ENCODE results near the gene ACVR1C.
A peak's percentile ranks its signal among the peaks of the same experiment; 100 is the strongest.

Gene ACVR1C

GRCh38 chr2:157492189-157492773 is 136.4 kb downstream of the ACVR1C start:
- DNase-seq, result peak; percentile 23 to 61

DNA sequence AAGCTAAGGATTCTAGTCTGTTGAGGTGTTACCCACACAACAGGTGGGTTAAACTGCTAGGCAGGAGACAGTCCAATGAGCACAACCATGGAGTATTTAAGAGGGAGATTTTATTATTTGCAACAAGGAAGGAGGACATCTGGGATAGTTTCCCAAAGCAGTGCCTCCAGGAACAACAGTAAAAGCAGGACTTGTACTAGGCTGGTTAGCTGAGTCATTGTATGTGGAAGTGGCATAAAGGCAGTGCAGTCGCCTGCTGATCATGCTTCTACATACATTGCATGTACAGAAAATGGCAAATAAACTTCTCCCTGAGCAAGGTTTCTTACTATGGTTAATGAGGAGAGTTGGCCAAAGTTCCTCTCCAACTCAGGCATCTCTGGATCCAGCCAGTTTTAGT is 138.7 kb downstream of the ACVR1C start:
- DNase-seq, result peak in 1 of 2 donors; percentile 32

DNA sequence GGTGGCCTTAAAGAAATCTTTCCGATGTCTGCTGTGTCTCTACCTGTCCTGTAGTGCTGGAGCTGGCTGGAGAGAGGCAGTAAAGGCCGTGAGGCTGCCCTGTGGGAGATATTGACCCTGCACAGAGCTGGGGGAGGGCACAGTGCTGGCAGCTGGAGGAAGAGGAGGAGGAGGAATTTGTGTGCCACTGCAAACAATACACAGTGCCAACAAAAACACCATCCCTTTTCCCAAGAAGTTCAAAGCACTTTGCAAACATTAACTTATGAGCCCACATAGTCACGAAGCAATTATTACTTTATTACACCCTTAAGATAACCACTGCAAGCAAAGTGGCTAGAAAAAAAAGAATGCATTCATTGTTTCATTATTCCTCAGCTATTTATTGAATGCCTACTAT is 139.8 kb downstream of the ACVR1C start:
- DNase-seq, result no peak

- DNase-seq, result no peak
Observed at GRCh38 chr2:157487747-157488146, 140.9 kb downstream of the ACVR1C start.

DNA sequence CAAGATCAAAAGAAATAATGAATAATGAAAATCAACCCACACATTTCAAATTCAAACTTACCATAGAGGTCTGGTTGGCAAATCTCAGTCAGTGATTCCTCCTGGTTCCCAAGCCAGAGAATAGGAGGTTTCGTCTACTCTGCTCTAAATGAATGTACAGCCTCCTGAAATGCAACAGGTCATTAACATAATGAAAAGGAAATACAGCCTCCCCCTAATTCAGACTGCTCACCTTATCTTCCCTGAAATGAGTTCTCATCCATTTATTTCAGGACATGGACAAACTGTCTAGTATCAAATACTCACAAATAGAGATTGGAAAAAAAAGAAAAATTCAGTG is 141.4 kb downstream of the ACVR1C start:
- no peak for DNase-seq

GRCh38 chr2:157486596-157487270 is 141.9 kb downstream of the ACVR1C start:
- DNase-seq, result no peak

DNA sequence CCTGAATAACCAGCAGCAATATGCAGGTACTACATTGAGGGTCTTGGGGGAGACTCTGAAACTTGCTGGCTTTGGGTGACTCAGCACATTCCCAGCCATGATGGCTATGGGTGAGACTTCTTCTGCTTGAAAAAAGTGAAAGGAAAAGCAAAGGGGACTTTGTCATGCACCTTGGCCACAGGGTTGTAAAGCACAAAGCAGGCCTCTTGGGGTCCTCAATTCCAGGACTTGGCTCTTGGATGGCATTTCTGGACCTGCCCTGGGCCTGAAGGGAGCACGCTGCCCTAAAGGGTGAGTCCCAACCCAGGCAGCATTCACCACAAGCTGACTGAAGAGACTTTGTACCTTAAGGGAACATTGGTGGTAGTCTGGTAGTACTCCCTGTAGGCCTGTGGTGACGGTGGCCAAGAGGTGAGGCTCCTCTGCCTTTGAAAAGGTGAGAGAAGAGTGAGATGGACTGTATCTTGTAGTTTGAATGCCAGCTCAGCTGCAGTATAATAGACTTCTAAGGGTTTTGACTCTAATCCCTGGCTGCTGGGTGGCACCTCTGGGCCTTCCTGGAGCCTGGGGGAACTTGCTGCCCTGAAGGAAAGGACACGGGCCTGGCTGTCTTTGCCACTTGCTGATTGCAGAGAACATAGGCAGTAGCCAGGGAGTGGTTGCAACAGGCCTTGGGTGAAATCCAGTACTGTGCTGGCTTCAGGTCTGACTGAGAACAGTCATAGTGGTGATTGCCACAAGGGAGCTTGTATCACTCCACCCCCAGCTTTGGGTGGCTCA is 148.3 kb downstream of the ACVR1C start:
- peak in 1 of 2 donors; percentile 38 for DNase-seq

DNA sequence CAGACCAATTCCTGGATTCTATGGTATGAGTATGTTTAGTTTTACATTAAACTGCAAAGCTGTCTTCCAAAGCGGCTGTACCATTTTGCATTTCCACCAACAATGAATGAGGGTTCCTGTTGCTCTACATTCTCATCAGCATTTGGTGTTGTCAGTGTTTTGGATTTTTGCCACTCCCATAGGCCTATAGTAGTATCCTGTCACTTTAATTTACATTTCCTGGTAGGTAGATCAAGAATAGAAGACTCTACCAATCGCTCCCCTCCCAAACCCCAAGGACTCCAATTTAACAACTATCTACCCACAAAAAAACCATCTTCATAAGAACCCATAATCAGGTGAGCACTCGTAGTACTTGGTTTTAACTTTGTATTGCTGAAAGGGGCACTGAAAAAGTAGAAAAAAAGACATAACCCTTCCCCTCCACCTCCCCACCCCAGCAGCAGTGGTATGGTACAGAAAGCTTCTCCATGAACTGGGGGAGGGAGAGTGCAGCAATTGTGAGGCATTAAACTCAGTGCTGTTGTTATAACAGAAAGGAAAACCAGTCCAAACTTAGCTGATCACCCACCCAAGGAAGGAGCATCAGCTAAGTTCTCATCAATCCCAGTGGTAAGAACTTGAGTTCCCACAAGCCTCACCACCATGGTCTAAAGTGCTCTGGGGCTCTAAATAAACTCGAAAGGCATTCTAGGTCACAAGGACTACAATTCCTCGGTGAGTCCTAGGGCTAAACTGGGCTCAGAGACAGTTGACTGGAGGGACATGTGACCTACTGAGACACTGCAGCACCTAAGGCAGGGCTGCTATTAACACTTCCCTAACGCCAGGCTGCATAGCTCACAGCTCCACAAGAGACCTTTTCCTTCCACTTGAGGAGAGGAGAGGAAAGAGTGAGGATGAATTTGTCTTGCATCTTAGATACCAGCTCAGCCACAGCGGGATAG is 149.3 kb downstream of the ACVR1C start:
- DNase-seq, result no peak

- DNase-seq, result no peak
Observed at GRCh38 chr2:157477919-157478318, 150.7 kb downstream of the ACVR1C start.

DNA sequence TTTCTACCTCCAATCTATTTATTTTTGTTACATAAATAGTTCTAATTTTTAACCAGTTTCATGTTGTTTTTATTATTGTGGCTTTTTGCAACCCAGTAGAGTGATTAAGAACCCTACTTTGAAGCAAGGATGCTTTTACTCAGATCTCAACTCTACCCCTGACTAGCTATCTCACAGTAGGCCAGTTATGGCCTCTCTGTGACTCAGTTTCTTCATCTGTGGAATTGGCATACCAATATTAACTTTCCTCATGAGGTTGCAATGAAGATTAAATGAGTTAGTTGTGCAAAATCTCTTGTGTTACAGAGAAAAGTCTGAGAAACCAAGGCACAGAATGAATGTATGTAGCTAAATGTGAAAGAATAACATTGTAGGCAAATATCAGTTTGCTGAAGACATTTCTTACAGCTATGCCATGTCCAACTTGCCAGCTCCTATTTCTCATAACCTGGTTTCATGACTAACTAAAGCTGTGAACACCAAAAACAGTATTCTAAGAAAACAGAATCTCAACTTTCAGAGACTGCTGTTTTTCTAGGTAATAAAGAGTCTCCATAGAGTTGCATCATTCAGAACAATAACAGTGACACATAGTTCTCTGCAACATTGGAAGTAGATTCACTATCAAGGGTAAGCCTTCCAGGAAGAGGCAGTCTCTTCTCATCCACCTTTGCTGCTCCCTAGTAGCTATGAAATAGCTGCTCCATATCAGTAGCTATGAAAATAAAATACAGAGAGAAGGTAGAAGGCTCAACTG is 151.5 kb downstream of the ACVR1C start:
- DNase-seq, result no peak

Measured in bone marrow (tissue), 2 donors.